C4-2B (cell line): Measurements from ENCODE around the gene RELN.

ENCODE experiments used
- H3K27ac ChIP-seq: fragments of 450-650 bp; 2 replicates; pipeline ENCODE4 v1.5.1; 2017
- CTCF ChIP-seq: fragments of 450-650 bp; conservative IDR thresholded peaks from 2 replicates; pipeline ENCODE4 v1.5.1; 2017; ENCODE audit warnings: mild to moderate bottlenecking
- ZFX ChIP-seq: fragments of 450-650 bp; IDR thresholded peaks from 2 replicates; pipeline ENCODE4 v1.6.1; 2017

The RELN gene

GRCh38 chr7:103719070-103719469 lies 270.4 kb downstream of the RELN start:
- H3K27ac ChIP-seq, result no peak overlapping the region
- no peak for TF ChIP-seq CTCF
- TF ChIP-seq ZFX, result no peak

GRCh38 chr7:103718482-103719061 lies 270.9 kb downstream of the RELN start:
- TF ChIP-seq CTCF (no peak), ZFX (no peak)
- no peak overlapping the region for H3K27ac ChIP-seq

GRCh38 chr7:103717574-103717973 lies 271.9 kb downstream of the RELN start:
- TF ChIP-seq CTCF, result no peak
- no peak for TF ChIP-seq ZFX
- H3K27ac ChIP-seq, result no peak overlapping the region

- TF ChIP-seq ZFX (no peak), CTCF (no peak)
- no peak overlapping the region for H3K27ac ChIP-seq
These were observed 273.9 kb downstream of the RELN start for GRCh38 chr7:103715376-103716120.

- TF ChIP-seq ZFX (no peak), CTCF (no peak)
- H3K27ac ChIP-seq, result no peak overlapping the region
These were observed 275.0 kb downstream of the RELN start for GRCh38 chr7:103714376-103714927.

GRCh38 chr7:103712991-103713778 lies 276.3 kb downstream of the RELN start:
- TF ChIP-seq ZFX, result no peak
- no peak for TF ChIP-seq CTCF

GRCh38 chr7:103711413-103711812 lies 278.0 kb downstream of the RELN start:
- H3K27ac ChIP-seq, result no peak overlapping the region
- TF ChIP-seq CTCF (no peak), ZFX (no peak)

More at GRCh38 chr7:103712991-103713778, 276.3 kb downstream of the RELN start:
- no peak overlapping the region for H3K27ac ChIP-seq
